HG03060 (cell line): Measurements from ENCODE around the gene SECTM1.
"Not testable (repeated sequence)": the region's sequence is repeated elsewhere in the genome, so short reads cannot be mapped to it uniquely, and the experiment has no call there.

Experiments used
- ATAC-seq: cut with Tn5 transposase; IDR thresholded peaks from one replicate; pipeline ENCODE4 v1.9.1; 2021; ENCODE audit warnings: low read depth, moderate number of reproducible peaks; ENCODE audit not compliant: unreplicated experiment

SECTM1 gene

DNA sequence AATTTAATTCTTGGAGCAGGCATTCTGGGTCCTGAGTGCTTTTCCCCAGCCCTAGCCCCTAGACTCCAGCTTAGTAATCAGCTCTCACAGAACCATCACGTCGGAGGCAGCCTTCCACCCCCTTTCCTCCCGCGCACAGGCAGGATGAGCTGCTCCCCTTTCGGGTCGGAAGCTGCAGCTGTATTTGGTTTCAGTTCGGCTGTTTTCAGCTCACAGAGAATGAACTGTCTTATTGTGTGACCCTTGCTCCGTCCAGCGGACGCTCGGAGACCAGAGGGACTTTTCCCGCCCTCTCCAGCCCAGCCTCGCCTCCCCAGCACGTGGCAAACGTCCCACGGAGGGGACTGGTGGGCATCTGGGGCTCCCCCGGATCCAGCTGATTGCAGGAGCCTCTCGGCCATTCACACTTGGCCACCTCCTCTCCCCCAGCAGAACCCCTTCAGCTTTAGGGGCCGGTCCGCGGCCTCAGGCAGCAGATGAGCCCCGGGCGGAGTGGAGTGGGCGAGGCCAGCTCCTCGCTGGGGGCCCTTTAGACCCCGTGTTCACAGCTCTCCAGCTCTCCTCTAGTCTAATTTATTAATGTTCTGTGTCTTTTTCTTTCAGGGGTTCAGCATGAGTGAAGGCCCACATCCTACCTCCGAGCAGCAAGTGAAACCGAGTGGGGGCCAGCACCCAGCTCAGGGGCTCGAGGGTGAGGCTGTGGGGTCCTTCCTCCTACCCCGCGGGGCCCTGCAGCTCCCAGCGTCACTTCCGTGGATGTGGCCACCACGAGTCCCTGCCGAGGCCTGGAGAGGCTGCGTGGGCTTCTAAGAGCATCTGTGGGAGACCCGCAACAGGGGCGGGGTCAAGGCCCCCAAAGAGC is 37.1 kb upstream of the SECTM1 start:
- ATAC-seq, result no peak

DNA sequence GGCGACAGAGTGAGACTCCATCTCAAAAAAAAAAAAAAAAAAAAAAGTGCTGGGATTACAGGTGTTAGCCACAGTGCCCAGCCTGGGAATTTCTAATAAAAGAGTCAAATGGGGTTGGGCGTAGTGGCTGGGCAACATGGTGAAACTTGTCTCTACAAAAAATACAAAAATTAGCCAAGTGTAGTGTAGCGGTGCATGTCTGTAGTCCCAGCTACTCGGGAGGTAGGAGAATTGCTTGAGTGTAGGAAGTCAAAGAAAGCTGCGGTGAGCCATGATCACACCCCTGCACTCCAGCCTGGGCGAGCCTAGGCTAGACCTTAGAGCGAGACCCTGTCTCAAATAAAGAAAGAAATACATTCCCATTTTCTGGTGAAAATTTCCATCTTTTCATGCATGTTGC is 35.6 kb upstream of the SECTM1 start:
- ATAC-seq, result no peak

DNA sequence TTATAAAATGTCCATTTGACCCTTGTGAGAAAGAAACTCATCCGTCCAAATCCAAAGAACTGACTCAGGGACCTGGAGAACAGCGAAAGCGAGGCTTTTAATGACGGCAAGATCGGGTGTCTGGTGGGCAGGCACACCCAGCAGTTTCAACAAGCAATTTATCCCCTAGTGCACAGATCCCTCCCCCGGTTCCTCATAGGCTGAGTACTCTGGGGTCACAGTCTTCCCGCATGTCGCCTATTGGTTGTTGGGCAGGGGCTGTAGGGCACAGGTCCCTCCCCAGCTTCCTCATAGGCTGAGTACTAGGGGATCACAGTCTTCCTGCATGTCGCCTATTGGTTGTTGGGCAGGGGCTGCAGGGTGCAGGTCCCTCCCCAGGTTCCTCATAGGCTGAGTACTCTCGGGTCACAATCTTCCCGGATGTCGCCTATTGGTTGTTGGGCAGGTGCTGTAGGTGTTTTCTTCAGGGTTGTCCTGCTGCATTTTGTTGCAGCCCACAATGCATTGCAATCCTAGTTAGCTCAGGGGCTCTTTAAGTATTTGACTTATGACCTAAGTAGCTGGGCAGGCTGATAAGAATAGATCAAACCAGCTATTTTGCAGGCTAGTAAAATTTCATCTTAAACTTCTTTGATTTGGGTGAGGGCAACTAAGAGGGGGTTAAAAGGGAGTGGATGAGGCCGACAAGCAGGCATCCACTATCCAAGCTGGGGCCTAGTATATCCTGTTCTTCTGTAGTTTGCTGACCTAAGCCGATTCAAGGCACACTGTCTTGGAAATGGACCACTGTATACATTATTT is 34.4 kb upstream of the SECTM1 start:
- no peak for ATAC-seq

DNA sequence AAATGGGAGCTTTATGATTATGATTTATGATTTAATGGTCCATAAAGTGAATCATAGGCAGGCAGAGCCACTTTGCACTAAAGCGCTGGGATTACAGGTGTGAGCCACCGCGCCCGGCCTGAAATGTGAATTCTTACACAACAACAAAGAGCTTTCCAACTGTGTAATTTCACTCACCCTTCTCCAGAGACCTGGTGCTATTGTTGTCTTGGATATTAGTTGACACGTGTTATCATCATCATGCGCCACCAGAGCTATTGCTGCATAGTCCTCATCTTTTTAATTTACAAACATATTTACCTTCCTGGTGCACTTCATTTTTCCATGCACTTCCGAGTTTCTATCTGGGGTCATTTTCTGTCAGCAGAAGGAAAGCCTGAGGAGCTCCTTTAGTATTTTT is 33.2 kb upstream of the SECTM1 start:
- ATAC-seq, result no peak

DNA sequence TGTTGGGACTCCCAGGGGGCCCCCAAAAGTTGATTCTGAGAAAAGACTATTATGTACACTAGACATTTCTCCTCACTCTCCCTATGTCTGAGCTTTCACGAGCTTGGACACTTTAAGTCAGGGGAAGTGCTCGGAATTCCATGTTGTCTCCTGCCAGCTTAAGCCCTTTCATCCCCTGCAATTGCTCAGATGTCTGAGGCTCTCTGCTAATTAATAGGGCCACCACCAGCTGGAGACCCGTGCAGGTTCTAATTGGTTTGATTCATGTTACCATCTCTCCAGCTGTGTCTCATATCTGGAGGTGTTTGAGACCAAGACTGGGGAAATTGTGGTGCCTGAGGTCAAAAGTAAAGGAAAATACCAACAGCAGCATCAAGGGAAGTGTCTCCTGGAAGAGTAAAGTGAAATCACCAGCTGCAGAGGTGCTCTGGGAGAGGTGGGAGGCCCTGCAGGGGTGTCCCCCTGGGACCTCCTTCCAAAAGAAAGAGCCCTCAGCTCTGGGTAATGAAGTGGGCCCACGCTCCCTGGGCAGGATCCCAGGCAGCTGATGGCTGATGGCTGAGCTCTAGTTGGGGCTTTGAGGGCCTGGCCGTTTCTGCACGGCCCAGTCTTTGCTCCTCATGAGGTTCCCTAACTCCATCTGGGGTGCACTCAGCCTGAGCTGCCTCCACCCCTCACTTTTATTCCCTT is 32.2 kb upstream of the SECTM1 start:
- no peak for ATAC-seq

DNA sequence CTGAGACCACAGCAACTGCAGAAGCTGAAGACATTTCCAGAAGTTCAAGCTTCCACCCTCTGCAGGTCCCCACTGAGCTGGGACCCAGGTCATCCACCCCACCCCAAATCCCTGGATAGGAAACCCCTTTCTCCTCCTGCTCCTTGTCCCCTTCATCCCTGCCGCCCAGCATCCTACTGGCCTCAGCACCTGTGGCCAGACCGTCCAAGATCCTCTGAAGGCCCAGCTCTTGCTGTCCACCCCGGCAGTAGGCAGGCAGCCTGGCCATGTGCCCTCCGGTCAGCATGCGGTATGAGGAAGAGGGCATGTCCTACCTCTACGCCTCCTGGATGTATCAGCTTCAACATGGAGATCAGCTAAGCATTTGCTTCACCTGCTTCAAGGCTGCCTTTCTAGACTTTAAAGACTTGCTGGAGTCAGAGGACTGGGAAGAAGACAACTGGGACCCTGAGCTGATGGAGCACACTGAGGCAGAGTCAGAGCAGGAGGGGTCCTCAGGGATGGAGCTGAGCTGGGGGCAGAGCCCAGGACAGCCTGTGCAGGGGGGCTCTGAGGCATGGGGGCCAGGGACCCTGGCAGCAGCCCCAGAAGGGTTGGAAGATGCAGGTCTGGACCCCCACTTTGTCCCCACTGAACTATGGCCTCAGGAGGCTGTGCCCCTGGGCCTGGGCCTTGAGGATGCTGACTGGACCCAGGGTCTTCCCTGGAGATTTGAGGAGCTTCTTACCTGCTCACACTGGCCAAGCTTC is 28.5 kb upstream of the SECTM1 start:
- no peak for ATAC-seq

DNA sequence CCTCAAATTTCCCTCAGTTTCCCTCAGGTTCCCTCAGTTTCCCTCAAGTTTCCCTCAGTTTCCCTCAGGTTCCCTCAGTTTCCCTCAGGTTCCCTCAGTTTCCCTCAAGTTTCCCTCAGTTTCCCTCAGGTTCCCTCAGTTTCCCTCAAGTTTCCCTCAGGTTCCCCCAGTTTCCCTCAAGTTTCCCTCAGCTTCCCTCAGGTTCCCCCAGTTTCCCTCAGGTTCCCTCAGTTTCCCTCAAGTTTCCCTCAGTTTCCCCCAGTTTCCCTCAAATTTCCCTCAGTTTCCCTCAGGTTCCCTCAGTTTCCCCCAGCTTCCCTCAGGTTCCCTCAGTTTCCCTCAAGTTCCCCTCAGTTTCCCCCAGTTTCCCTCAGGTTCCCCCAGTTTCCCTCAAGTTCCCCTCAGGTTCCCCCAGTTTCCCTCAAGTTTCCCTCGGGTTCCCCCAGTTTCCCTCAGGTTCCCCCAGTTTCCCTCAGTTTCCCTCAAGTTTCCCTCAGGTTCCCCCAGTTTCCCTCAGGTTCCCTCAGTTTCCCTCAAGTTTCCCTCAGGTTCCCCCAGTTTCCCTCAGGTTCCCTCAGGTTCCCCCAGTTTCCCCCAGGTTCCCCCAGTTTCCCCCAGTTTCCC is 26.0 kb upstream of the SECTM1 start:
- ATAC-seq, result not testable (repeated sequence)

DNA sequence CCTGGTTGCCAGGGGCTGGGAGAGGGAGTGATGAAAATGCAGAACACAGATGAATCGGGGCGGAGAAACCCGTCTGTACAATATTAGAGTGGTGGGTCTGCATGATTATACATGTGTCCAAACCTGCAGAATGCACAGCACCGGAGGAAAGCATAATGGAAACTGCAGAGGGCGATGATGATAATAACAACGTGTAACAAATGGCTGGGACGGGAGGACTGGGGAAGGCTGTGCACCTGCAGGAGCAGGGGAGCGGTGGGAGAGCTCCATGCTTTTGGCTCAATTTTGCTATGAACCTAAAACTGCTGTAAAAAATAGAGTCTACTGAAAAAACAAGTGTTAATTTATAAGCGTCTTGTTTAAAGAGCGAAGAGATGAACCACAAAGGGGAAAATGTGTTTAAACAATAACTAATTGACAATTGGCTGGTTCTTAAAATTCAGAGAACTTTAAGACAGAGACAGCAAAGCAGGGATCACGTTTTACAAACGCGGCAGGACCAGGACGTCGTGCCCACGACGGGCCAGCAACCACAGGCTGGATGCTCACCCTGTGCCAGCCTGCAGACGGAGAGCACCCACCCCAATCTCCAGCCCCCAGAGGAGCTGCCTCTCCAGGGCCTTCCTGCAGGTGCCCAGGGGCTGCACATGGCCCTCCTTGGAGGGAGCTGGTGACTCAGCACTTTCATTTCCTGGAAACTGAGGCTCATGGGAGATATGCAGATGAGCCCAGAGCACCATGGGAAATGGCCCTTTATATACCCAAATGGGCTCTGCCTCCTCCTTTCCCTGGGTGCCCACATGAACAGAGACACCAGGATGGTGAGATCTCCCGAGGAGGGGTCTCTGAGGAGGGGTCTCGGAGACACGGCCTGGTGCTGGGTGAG is 25.1 kb upstream of the SECTM1 start, which contains the start of gene TEX19:
TSS of gene TEX19 (plus strand) at position 783 of the 886 bp plus-strand sequence. CDS start 2,904 bp downstream, outside the sequence.
- no peak for ATAC-seq

DNA sequence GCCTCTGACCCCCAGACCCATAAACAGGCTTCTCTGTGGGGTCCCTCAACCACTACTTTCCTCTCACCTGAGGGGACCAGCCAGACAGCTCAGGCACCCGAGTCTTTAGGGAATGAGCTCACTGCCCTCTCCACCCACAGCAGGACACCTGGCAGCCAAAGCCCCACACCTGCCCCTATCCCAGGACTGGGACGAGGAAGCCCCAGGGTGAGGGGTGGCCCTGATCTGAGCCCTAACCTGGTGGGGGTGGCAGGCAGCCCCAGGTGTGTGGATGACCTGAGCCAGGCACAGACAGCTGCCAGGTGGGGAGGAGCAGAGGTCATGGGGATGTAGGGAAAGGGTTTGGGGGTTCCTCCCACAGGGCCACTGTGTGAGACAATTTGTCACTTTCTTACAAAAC is 23.8 kb upstream of the SECTM1 start:
- ATAC-seq, result no peak

DNA sequence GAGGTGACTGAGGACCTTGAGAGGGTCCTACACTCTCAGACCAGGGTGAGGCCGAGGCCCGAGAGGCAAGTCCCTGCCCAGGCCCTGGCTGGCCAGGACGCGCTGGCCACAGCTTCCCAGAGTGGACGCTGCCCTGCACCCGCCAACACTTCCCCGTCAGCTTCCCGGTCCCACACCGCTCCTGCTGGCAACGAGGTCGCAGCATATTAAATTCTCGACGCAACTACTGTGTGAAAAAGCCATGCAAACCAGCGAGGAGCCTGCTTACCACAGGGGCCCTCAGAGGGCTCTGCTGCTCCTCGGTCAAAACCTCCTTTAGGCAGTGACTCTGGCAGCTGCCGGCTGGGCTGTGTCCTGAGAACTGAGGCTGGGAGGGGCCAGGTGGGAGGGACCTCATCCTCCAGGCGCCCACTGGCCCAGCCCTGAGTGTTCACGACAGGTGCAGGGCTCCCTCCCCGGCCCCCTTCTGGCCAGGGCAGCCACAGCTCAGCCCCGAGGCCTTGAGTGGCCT is 23.3 kb upstream of the SECTM1 start:
- ATAC-seq, result no peak

DNA sequence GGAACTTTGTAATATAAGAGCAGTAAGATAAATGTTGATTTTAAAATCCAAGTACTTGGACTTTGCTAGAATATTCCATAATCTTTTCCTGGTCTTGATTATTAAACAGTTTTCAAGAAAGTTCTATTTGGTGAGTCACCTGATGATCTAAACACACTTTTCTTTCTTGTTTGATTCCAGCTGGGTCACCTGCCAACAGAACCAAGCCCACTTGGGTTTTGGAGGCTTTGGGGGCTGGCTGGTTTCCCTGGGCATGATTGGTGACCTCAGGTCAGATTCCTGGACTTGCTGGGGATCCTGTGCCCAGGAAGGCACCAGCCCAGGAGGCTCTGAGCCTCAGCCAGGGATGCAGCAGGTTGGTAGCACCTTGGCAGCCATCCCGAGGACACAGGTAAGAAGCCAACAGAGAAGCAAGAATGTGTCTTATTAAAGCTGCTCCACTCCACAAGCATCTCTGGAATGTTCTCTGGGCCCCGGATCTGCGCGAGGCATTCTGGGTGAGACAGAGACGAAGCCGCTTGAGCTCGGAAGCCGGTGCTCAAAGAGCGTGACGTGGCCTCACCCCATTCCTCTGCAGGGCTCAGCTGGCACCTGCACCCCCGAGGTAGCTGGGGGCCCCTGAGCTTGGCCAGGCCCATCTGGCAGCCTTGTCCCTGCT is 22.3 kb upstream of the SECTM1 start:
- ATAC-seq, result no peak

DNA sequence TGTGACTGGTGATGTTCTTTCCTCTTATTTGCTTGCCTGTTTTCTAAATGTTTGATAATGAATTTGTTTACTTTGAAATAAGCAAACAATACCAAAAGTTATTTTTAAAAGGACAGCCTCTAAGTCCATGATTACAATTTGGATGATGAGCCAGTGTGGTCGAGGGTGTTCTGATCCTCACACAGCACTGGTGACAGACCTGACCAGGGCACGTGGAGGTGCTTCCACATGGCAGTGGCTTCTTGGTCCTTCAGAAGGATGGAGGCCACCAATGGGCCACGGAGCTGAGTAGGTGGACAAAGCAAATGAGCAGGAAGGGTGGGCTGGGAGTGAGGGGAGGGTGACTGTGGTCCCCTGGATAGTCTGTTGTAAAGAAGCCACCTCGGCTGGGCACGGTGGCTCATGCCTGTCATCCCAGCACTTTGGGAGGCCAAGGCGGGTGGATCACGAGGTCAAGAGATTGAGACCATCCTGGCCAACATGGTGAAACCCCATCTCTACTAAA is 21.3 kb upstream of the SECTM1 start:
- ATAC-seq, result no peak

DNA sequence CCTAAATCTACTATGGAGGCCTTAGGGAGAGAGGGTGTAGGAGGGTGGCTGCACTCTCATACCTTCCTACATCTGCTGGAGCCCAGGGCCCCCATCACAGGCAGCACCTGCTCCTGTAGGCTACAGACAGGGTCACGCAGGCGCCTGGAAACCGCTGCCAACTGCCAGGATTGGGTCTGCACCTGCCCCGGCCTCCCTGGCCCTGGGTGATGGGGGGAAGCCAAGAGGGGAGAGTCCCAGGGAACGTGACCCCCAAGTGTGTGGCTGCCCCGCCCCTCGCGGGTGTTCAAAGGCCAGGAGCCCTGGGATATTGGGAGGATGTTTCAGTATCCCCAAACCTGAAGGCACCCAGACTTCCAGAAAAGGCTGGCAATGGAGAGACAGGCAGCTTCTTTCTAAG is 19.9 kb upstream of the SECTM1 start:
- no peak for ATAC-seq

DNA sequence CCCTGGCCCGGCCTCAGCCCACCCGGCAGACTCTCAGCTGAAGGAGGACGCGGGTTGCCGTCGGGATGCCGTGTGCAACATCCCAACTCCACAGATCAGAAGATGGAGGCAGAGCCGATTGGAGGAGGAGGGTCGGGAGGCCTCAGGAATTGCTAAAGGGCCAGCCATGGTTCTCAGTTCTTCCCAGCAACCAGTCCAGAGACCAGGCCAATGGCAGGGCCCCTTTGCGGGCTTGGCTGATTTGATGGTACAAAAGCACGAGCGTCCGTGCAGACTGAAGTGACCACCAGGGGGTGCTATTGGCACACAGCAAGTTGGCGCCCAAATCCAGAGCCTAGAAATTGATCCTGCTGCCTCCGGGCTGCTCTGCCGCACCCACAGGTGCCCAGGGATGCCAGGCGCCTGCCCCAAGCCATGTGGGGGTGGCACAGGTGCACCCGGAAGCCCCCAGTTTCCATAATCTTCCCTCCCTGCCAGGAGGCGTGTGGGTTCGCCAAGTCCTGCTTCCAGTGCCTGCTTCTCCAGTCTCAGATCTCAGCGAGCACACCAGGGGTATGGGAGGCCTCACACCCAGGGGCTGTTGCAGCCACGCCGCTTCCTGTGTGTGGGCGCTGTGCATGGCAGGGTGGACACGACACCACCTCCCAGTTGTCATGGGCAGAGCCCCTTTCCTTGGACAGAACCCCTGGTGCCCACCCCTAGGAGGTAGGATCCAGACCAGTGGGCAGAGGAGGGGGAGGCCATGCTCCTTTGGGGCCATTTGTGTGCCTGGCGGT is 18.3 kb upstream of the SECTM1 start:
- no peak for ATAC-seq

DNA sequence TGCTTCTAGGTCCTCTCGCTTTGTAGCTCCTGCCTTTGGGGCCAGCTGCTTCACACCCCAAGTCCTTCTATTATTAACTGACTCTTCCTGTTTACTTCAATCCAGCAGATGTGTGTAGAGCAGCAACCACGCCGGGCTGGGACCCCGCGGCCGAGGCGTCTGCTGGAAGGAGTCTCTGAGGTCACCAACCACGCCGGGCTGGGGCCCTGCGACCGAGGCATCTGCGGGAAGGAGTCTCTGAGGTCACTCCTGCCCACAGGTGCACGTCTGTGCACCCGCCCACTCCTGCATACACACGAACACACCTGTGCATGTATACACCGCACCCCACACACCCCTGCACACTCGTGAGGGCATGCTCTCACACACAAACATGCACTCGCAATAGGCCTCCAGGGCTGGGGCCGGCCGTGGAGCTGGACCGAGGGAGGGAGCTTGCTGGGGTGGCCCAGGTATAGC is 17.7 kb upstream of the SECTM1 start:
- ATAC-seq, result no peak

DNA sequence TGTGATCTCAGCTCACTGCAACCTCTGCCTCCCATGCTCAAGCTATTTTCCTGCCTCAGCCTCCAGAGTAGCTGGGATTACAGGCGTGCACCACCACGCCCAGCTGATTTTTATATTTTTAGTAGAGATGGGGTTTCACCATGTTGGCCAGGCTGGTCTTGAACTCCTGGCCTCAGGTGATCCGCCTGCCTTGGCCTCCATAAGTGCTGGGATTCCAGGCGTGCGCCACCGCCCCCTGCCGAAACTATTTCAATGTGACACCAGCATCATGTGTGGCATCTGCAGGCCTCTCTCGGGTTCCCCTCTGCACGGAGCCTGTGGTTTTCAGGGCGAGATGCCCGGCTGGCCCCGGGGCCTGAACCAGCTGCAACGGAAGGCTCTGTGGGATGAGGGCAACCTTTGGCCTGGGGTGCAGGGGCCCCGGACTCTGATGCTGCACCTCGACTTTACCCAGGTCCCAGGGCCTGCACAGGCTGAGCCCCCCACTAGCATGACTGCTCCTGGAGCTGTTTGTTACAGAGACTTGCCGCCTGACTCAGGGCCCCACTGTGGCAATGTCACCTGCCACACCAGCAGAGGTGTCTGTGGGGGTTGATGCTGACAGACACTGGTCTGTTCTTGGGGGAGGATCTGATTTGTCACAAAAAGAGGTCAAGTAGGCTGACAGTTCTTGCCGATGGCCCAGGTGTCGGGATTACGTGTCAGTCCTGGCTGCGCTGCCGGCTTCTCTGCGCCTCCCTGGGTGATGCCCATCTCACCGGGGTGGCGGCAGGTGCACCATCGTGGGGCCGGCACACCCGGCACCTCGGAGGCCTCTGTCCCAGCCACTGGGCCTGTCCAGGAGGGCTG is 16.8 kb upstream of the SECTM1 start:
- ATAC-seq, result no peak
